ENCODE results near the gene MEF2B.
"Not testable (repeated sequence)": the region's sequence is repeated elsewhere in the genome, so short reads cannot be mapped to it uniquely, and the experiment has no call there.

The MEF2B gene

DNA sequence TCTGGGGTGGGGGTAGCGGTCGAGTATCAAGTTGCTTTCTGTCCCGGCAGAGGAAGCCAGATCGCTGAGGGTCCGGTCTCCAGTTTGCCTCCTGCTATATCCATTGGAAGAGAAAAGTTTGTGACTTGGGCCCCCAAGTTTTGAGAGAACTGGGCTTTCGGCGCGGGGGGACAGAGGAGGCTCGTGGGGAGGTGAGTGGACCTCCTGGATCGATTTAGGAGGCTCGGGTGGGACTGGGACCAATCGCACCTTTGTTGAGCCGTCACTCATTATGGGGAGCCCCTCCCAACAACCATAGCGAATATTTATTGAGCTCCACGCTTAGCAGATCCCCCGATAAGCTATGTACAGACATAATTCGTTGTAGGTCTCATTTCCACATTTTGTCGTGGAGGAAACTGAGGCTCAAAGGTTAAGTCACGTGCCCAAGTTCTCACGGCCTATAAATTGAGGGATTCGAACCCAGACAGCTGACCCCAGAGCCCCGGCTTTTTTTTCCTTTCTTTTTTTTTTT lies 22.9 kb upstream of the MEF2B start:
- DNase-seq: no peak

DNA sequence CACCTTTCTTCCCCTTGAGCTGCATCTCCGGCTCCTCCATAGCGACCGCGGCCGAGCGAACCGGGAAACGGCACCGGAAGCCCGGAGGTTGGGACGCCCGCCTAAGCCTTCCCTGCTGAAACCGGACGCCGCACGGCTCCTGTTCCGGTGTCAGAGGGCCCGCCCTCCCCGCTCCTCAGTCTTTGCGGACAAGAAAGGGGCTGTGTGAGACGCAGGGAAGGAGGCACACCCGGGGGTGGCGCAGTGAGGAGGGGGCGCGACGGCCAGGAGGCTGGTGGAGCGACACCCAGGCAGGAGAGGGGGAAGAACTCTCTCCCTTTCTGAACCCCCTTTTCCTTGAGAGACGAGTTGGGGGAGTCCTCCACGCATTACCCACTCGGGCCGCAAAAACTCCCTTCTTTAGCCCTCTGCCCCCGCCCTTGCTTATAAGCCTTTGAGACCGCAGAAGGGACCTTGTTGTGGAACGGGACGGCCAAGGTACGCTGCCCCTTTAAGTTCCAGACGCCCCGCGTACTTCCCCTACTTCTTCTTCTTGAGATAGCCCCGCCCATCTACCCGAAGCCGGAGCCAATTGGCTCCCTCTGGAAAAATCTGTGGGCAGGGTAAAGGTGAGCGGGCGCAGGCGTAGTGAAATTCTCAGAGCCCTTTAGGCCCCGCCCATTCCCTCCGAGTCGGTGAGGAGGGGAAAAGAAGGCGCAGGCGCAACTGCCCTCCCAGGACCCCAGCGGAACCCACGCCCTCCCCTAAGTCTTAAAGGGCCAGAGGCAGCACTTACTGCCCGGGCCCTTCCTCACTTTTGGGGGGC lies 22.2 kb upstream of the MEF2B start, which contains the start of the genes BORCS8 and RFXANK:
BORCS8 (minus strand) TSS at position 75 of the 805 bp plus-strand sequence; CDS start at position 40, 35 bp downstream.
RFXANK (plus strand) TSS at position 181 of the 805 bp plus-strand sequence. CDS start 1,689 bp downstream, outside the sequence.
- peak; percentile 98 for DNase-seq

DNA sequence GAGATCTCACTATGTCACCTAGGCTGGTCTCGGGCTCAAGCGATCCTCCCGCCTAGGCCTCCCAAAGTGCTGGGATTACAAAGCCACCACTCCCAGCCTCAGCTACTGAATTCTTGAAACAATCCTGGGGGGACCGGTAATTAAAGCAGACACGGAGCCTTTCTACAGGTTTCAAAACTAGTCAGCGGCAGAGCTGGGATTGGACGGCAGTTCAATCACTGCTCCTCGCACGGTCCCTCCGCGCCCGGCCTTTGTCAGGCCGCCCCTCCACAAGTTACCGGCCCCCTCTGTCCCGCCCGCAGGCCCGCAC lies 21.7 kb upstream of the MEF2B start:
- DNase-seq: no peak

- no peak for DNase-seq
Observed at GRCh38 chr19:19186742-19187141, 16.7 kb upstream of the MEF2B start.

DNA sequence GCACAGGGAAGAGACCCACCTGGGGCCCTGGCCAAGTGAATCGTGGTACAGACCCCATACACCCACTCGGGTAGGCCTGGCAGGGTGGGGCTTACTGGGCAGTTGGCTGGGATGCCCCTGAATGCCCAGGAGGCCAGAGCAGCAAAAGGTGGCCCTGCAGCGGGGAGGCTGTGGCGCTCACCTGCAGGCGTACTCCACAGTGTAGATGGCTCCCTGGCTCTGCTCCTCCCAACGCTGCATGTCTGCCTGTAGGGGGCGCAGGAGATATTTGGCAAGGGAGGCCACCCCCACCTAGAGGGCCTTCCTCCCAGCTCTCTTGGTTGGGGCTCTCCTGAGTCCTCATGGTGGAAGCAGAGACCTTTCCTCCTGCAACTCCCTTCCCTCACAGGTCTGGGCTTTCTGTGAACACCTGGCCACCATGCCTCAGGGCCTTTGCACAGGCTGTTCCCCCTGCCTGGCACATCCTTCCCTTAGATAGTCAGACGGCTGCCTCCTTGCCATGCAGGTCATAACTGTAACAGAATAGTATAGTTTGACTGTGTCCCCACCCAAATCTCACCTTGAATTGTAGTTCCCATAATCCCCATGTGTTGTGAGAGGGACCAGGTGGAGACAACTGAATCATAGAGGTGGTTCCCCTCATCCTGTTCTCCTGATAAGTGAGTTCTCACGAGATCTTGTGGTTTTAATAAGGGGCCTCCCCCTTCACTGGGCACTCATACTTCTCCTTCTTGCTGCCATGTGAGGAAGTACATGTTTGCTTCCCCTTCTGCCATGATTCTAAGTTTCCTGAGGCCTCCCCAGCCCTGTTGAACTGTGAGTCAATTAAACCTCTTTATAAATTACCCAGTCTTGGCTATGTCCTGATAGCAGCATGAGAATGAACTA lies 16.0 kb upstream of the MEF2B start:
- DNase-seq: no peak

DNA sequence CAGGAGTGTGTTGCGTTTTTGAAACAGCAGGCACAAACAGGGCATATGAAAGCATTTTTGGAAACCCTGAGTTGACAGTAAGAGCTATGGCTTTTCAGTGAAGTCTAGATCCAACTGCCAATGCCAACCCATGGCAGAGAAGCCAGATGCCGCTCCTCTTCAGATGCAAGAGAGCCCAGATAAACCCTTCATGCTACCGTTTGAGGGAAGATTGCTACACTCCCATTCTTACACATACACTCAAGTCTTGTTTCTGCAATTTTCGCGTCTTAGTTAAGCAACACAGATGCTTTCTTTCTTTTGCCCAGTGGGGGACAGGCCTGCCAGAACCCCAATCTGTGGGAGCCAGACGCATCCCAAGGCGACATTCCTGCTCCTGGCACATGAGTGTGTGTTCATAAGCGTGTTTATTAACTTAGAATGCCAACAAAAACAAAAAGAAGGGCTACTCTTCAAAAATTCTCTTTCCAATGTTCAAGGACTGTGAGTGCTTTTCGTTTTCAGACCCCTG lies 11.5 kb upstream of the MEF2B start:
- DNase-seq: no peak

DNA sequence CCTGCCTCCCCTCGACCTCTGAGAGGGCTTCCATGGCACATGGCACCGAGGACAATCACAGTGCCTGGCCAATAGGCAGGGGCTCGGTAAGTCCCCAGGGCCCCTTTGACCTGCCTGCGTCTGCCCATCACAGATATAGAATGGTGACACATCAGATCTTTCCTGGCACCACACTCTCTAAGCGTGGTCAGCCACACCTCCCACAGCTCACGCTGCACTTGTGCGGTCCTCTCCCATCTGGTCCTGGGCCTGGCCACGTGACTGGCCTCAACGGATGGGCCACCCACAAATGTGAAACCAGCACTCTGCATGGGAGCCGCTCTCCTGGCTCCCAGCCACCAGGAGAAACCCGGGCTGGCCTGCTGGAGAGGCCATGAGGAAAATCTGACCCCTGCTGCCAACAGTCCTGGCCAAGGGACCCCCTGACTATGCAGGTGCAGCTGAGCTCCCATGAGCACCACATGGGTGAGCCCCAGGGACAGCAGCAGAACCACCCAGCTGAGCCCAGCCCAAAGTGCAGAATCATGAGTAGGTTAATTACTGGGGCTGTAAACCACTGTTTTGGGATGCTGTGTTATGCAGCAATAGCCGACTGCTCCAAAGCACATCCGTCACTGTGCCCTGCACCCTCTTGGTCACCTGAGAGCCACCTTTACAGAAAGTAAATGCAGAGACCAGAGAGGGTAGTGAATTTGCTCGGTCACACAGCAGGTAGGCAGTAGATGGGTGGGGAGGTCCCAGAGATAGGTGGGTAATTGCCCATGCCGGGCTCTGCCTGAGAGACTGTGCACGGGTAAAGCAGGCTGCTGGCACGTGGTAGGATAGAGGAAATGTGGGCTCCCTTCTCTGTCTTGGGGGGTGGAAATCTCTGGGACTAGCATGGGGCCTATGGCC lies 9.7 kb upstream of the MEF2B start:
- DNase-seq: no peak

DNA sequence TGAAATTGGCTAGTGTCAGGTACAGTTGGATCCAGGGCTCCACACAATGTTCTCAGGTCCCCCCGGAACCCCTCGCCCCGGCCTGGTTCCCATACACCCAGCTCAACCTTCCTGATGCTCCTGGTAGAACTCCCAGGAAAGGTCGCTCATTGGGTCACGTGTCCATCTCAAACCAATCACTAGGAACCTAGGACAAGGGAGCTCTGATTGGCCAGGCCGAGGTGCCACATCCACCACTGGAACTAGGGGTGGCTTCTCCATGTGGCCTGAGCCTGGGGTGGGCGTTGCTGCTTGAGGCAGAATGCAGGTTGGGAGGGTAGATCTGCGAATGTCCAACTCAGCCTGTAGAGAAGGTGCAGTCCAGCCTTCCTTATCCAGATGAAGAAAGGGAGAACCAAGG lies 6.9 kb upstream of the MEF2B start:
- DNase-seq: no peak

DNA sequence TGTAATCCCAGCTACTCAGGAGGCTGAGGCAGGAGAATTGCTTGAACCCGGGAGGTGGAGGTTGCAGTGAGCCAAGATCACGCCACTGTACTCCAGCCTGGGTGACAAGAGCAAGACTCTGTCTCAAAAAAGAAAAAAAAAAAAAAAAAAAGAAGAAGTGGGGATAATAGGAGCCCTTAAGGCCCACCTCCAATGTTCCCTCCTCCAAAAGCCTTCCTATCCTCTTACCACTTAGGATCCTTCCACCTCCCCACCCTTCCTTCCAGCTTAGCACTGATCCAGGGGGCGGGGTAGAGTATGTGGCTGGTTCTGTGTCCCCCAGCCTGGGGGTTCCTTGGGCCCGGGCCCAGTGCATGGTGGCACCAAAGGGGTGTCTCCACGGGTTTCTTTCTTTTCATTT lies 3.2 kb upstream of the MEF2B start:
- DNase-seq: not testable (repeated sequence)

DNA sequence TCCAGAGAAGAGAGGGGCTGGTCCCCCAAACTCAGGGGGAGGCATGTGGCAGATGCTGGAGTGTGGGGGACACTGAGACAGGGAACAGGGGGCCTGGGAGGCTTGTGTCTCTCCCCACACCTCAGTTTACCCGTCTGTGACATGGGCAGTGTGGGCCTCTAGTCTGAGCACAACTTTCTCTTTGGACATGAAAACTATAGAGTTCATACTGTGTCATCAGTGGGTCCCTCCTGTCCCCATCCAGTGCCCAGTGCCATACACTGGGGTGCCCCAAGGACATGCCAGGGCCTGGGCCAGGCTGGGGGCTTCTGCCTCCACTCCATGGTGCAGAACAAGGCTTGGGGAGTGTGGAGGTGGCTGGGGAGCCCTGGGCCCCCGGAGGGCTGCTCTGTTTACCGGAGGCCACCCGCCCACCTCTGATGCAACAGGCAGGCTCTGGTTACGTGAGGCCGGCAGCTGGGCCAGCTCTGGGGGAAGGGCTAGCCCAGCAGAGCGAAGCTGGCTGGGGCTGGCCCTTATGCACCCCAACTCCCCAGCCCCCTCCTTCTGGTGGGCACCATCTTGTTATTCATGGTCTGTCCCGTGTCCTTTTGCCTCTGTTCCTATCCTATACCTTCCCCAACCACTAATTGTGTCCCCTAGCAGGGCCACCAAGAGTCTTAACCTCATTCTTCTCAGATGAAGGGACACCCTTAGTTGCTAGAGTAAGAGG lies 1.9 kb upstream of the MEF2B start:
- no peak for DNase-seq

- no peak for DNase-seq
Observed at GRCh38 chr19:19170873-19171672, 1.0 kb upstream of the MEF2B start.

DNA sequence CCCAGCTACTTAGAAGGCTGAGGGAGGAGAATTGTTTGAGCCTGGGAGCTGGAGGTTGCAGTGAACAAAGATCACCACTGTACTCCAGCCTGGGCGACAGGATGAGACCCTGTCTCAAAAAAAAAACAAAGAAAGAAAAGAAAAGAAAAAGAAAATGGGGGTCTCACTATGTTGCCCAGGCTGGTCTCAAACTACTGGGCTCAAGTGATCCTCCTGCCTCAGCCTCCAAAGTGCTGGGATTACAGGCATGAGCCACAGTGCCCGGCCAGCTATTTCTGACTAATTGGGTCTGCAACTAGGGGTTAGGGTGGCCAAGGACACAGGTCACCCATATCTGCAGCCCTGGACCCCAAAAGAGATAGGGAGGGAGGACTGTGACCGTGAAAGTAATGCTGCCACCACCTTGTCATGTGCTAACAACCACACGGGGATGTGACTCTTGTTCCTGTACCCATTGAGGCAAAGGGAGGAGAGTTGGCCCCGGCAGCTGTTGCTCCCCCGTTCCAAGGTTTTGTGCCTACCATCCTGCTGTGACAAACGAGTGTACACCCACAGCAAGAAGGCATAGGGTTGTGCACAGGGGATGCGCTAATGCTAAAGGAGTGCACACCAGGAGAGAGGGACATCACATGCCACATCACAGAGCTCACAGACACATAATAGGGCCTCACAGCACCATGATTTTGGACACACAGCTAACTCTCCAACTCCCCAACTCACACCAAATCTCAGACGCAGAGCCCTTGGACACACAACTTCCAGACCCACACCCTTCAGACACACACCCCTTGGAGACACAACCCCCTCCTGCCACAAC lies 619 bp downstream of the MEF2B start:
- no peak for DNase-seq

DNA sequence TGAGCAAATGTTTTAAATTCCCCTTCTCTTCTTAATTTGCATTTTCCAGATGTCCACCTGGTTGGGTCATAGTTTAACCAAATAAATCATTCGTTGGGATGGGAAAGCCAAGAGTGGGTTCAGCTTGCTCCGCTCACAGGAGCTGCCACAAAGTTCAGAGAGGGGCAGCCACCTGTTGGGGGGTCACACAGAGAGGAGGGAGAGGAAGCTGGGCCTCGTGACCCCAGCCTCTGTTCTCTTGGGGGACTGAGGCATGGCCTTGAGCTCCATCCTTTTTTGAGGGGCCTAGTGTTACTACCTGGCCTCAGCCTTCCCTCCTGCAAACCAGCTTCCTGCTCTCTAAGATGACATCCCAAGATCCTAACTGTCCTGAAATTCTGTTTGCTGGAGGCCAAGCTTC lies 2.5 kb downstream of the MEF2B start:
- no peak for DNase-seq

DNA sequence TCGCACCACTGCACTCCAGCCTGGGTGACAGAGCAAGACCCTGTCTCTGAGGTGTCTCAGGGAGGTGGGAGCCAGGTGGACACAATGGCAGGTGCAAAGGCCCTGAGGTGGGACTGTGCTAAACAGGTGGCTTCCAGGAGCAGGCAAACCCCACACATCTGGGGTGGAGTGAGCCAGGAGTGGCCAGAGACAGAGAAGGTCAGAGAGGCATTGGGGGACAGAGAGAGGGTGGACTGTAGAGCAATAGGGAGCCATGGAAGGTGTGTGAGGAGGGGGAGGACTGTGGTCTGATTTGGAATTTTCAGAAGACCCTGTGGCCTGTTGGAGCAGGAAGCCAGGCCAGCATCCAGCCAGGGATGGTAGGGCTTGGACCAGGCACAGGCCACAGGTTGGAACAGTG lies 4.7 kb downstream of the MEF2B start:
- no peak for DNase-seq

- no peak for DNase-seq
Observed at GRCh38 chr19:19162495-19162894, 7.6 kb downstream of the MEF2B start.

GRCh38 chr19:19160461-19161035 lies 9.5 kb downstream of the MEF2B start:
- no peak for DNase-seq

DNA sequence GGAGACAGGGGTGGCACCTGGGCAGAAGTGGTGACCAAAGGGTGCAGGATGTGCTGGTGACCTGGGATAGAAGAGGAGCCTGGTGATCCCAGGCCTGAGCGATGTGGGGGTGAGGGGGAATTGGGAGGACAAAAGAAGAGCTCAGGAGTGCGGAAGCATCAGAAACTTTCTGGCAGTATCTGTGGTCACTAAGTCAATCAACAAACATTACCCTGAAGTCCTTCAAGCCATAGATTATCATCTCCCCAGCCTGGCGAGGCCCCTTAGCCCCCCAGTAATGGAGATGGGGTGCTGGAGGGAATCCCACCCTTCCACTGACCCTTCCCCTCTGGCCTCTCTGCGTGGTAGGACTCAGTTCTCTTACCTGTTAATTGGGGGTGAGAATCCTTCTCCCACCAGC lies 10.5 kb downstream of the MEF2B start:
- no peak for DNase-seq

DNA sequence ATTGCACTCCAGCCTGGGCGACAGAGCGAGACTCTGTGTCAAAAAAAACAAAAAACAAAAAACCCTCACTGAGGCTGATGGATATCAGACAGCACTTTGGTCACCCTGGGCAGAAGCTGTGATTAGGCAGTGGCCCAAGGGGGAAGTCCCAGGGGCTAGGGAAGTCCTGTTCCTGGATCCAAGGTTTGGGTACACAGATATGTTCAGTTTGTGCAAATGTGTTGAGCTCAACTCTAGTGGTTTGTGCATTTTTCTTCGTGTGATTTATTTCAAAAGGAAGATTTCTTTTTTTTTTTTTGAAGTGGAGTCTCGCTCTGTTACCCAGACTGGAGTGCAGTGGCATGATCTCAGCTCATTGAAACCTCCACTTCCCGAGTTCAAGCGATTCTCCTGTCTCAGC lies 12.3 kb downstream of the MEF2B start:
- no peak for DNase-seq

- DNase-seq: no peak
Observed at GRCh38 chr19:19155495-19156219, 14.4 kb downstream of the MEF2B start.
